ENCODE data around the gene ZYX. TPM values are rescaled to one million over a fixed set of nuclear protein-coding genes. Genes with fewer than 3 reads are reported as not detected.

Gene ZYX, protein sequence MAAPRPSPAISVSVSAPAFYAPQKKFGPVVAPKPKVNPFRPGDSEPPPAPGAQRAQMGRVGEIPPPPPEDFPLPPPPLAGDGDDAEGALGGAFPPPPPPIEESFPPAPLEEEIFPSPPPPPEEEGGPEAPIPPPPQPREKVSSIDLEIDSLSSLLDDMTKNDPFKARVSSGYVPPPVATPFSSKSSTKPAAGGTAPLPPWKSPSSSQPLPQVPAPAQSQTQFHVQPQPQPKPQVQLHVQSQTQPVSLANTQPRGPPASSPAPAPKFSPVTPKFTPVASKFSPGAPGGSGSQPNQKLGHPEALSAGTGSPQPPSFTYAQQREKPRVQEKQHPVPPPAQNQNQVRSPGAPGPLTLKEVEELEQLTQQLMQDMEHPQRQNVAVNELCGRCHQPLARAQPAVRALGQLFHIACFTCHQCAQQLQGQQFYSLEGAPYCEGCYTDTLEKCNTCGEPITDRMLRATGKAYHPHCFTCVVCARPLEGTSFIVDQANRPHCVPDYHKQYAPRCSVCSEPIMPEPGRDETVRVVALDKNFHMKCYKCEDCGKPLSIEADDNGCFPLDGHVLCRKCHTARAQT
- polyA plus RNA-seq (ENCODE audit: insufficient read length in 3 of 3), result 10 to 100 TPM; 57.8 to 66.2 (median 60.1) TPM

DNA sequence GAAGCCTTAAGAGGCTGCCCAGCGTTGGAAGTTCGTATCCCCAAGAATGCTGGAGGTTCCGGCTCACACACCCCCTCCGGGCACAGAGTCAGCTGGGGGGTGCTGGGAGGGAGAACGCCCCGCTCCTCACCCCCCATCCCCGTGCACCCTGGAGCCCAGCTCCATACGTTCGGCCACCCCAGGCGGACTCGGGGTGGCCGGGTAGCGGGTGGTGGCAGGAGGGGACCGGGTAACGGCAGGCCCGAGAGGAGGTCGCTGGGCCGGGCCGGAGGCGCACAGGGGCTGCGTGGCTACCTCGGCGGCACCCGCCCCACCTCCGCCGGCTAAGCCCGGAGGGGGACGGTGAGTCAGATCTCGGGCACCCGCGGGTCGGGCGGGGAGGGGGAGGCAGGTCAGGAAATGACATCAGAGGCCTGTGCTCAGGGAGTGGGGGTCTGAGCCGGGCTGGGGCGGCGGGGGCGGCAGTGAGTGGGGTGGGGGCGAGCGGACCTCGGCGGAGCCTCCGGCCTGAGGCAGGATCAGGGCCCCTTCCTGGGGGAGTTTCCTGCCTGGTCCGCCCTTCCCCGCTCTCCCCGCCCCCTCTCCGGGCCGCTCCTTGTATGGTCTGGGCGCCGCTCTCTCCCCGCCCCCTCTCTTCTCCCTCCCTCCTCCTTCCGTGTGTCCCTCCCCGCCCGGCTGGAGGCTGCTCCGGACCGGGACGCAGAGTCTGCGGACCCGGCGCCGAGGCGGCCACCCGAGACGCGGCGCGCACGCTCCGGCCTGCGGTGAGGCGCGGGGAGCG lies at the start of gene ZYX:
Gene ZYX, plus strand, starts transcription at position 700 of the 781 bp plus-strand sequence. CDS start 227 bp downstream, outside the sequence.
- DNase-seq (ENCODE audit: low read depth in 3 of 3, low spot score in 2 of 3), result peak in 2 of 3 donors; percentile 76 to 81

DNA sequence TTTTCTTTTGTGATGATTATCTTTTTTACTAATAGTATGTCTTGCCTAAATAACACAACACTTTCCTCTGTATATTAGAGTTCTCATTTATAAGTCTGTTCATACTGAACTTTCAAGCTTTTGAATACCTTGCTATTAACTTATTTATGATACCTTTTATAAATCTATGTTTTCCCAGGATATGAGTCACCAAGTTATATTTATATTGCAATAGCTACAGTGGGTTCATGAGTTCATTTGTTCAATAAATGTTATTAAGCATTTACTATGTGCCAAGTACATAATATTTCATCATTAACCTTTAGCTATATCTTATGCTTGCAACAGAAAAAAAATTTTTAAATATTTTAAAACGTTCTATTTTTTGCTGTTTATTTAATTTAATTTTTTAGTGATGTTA lies 46.9 kb upstream of the ZYX start:
- no peak for DNase-seq (ENCODE audit: low read depth in 3 of 3, low spot score in 2 of 3)

DNA sequence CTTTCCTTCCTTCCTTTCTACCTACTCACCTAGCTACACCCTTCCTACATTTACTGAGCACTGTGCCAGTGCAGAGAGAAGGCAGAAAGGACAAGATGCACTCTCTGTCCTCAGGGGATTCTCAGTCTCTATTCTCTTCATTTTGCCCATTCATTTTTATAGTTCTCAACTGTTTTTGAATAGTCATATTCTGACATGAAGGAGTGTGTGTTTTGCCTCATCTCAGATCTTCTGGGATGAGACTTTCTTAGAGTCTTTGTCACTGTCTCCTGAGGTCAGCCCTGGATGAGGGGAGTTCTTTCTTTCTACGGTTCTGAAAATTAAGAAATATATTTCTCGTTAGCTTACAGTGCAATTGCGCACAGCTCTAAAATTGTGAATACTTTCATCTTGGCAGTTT lies 43.9 kb upstream of the ZYX start:
- no peak for DNase-seq (ENCODE audit: low read depth in 3 of 3, low spot score in 2 of 3)

DNA sequence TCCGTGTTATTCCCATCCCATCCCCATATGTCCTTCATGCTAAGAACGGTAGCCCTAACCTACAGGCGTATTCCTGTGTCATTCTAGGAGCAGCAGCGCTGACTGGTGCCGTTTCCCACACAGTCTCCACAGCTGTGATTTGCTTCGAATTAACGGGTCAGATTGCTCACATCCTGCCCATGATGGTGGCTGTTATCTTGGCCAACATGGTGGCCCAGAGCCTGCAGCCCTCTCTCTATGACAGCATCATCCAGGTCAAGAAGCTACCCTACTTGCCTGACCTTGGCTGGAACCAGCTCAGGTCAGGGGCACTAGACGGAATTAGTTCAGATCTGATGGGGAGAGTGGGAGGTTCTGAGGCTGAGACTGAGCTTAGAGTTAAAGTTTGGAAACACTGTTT lies 39.3 kb upstream of the ZYX start:
- DNase-seq (ENCODE audit: low read depth in 3 of 3, low spot score in 2 of 3), result no peak

DNA sequence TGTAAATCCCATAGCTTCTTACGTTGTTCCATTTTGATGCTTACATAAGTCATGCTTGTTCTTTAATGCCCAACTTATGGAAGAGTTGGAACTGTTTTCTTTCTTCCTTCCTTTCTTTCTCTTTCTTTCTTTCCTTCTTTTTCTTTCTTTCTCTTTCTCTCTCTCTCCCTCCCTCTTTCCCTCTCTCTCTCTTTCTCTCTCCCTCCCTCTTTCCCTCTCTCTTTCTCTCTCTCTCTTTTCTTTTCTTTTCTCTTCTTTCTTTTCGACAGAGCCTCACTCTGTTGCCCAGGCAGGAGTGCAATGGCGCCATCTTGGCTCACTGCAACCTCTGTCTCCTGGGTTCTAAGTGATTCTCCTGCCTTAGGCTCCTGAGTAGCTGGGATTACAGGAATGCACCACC lies 37.5 kb upstream of the ZYX start:
- no peak for DNase-seq (ENCODE audit: low read depth in 3 of 3, low spot score in 2 of 3)

DNA sequence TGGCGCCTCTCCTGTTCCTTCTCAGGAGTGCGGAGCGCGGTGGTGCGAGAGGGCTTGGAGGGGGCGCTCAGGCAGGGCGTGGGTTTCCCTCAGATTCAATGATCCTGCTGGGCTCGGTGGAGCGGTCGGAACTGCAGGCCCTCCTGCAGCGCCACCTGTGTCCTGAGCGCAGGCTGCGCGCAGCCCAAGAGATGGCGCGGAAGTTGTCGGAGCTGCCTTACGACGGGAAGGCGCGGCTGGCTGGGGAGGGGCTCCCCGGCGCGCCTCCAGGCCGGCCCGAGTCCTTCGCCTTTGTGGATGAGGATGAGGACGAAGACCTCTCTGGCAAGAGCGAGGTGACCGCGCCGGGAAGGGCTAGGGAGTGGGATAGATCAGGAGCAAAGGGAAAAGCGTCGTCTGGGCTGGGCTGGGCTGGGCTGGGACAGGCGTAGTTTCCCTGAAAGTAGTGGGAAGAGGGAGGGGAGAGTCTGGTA lies 35.7 kb upstream of the ZYX start:
- peak in 1 of 3 donors; percentile 40 for DNase-seq (ENCODE audit: low read depth in 3 of 3, low spot score in 2 of 3)

DNA sequence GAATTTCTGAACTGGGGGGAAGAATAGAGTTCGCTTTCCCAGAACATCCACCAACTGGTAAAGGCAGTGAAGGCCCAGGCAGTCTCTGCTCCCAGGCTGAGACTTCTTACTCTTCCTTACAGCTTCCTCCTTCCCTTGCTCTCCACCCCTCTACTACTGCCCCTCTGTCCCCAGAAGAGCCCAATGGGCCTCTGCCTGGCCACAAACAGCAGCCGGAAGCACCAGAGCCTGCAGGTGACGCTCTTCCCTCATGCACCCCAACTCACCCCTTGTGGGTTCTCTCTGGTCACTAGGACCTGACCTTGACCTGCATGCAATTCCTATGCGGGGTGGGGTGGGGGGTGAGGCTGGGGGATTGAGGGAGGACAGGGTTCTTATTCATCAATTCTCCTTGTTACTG lies 35.1 kb upstream of the ZYX start:
- no peak for DNase-seq (ENCODE audit: low read depth in 3 of 3, low spot score in 2 of 3)

DNA sequence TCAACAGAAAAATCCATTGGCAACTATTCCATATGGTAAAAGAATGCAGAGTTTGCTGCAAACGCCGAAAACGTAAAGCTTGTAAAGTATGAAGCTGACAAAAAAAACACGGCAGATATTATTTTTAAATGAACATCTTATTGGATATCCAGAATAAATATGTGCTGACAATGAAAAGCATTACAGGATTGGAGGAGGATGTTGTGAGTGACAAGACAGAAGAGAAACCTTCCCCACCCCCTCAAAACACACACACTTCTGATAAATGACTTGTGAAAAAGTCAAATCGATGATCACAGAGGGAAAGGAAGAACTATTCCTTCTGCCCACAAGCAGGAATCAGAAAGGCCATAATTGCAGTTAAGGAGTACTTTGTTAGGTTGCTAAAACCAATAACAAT lies 33.2 kb upstream of the ZYX start:
- DNase-seq (ENCODE audit: low read depth in 3 of 3, low spot score in 2 of 3), result no peak

DNA sequence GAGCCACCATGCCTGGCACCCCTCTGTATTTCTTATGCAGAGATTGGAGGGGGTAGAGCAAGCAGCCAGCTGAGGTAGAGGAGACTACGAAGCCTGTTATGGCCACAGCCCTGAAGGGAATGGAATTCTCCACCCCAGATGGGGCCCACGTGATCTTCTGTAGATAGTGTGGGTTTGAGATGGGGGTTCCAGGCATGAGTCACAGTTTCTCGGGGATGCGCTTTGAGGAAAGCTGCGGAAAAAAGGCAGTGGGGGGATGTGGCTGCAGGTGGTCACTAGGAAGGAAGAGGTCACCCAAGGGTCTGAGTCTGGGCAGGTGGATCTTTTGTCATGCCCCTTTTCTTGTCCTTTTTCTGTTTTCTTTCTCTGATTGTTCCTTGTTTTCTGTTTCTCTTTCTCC lies 30.1 kb upstream of the ZYX start:
- no peak for DNase-seq (ENCODE audit: low read depth in 3 of 3, low spot score in 2 of 3)

DNA sequence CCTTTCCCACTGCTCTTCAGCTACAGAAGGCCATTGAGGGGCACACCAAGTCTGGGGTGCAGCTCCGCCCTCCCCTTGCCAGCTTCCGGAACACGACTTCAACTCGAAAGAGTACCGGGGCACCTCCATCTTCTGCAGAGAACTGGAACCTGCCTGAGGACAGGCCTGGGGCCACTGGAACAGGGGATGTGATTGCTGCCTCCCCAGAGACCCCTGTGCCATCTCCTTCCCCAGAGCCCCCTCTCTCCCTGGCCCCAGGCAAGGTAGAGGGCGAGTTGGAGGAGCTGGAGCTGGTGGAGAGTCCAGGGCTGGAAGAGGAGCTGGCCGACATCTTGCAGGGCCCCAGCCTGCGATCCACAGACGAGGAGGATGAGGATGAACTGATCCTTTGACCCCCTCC lies 29.6 kb upstream of the ZYX start:
- no peak for DNase-seq (ENCODE audit: low read depth in 3 of 3, low spot score in 2 of 3)

DNA sequence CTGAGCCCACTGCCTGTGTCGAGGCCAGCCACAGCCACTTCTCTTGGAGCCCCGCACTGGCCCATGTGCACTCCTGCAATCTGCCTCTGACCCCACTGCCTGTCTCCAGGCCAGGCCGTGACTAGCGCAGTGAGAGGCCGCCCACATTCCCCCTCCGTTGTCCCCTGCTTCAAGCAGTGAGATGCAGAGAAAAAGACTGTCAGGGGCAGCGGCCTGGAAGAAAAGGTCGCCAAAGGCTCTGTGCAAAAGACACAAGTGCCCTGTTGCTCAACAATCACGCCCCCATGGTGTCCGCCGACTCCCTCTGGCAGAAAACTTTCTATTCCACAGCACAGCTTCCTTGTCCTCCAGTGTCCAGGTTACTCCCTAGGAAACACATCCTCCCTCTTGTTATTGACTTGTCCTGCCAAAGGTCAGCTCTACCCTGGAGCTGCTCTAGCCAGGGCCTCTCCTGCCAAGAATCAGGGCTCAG lies 28.6 kb upstream of the ZYX start:
- no peak for DNase-seq (ENCODE audit: low read depth in 3 of 3, low spot score in 2 of 3)

DNA sequence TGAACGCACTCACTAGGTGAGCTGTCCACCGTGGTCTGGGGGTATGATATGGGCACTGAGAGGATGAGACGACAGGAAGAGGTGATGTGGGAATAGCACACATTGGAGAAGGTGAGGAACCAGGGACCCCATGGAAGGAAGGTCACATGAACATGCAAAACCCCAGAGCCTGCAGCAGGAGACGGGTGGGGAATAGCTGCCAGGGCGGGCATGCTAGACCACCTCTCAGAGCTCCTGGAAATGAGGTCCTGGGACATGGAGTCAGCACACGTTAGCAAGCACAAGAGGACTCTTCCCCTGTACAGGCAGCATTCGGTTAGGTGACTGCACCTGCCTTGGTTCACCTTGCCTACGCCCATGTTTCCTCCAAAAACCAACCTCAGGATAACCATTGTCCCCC lies 26.8 kb upstream of the ZYX start:
- no peak for DNase-seq (ENCODE audit: low read depth in 3 of 3, low spot score in 2 of 3)

DNA sequence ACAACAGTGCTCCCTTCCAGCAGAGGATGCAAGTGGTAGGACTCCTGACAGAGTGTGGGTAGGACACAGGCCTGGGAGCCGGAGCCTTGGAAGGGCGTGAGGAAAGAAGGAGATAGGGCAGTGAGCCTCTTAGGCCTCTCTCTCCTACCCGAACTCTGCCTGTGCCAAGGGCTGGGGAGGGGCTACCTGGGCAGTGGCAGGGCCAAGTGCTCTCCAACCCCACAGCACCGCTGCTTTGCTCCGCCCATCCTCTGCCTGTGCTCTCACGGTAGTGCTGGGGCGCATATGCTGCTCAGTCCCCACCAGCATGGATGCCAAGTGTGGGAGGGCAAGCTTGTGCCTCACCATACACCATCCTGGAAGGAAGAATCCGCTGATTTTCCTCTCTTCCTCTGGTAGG lies 26.2 kb upstream of the ZYX start:
- no peak for DNase-seq (ENCODE audit: low read depth in 3 of 3, low spot score in 2 of 3)

DNA sequence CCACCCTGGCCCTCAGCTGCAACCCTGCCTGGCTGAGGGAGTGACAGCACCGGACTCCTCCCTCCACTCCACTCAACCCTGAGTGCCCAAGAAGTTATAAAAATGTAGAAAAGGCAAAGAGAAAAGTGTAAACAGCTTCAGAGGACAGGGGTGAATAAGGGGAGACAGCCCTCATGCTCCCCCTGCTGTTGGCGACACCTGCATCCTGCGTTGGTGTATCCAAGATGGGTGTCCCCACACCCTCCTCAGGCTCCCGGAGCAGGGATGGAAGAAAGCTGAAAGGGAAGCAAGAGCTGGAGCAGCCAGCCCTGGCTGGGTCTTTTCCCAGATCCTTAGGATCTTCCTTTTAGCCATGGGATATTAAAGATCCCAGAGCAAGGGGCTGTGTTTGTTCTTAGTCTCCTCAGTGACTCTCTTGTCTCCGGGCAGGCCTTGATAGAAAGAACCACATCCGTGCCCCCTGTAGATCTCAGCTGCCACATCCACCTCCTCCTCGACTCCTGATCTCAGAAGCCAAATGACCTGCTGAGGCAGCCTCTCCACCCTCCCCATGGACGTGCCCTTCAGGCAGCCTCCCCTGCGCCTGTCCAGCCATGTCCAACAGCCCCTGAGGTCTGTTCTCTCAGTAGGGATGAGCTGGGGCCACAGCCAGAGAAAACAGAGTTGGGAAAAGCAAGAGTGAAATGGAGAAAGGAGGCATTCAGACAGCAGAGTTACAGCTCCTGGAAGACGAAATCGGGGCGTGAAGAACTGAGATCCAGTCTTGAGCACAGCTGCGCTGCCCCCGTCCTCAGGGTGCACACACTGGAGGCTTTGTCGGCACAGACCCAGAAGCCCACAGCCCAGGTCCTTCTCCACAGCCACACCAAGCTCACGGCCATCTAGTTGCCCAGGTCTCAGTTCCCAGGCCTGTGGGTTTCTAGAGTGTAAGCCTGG lies 25.4 kb upstream of the ZYX start:
- DNase-seq (ENCODE audit: low read depth in 3 of 3, low spot score in 2 of 3), result no peak

DNA sequence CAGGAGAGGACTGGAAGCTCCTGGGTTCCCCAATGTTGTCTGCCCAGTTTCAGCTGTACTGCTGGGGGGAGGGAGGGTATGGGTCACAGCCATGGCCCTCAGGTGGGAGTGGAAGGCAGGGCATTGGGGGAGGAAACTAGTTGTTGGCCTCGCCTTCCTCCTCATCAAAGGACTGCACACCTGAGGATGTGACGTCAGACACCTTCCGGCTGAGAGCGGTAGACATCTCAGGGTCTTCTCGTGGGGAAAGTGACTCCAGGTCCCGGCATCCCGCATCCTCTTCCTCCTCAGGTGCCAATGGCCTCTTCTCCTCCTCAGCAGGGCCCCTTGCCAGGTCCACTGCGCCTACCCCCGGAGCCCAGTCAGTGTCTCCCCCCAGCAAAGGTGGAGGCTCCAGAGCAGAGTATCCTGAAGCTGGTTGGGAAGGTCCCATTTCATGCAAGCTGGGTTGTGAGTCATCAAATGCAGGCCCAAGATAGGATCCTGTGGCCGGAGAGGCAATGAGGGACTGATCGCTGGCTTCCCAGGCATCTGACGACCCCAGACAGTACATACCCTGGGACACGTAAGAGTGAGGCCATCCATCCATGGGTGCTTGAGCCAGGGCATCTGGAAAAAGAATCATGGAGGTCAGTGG lies 24.6 kb upstream of the ZYX start:
- no peak for DNase-seq (ENCODE audit: low read depth in 3 of 3, low spot score in 2 of 3)

DNA sequence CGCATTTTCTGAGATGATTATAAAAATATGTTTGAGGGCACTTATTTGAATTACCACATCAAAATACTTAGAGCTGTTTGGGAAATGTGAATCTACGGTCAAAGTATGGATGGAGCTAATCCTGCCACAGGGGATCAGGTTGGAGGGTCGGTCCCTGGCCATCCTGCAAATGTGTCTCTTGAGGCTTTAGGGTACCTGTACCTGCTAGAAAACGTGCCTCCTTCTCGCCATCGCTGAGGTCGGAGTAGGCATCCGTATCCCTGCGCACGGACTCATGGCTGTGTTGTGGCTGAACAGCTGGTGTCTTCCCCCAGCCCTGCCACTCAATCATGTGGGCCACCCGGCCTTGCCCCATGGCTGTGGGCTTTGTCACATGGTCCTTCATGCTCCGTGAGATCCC lies 22.5 kb upstream of the ZYX start:
- no peak for DNase-seq (ENCODE audit: low read depth in 3 of 3, low spot score in 2 of 3)

DNA sequence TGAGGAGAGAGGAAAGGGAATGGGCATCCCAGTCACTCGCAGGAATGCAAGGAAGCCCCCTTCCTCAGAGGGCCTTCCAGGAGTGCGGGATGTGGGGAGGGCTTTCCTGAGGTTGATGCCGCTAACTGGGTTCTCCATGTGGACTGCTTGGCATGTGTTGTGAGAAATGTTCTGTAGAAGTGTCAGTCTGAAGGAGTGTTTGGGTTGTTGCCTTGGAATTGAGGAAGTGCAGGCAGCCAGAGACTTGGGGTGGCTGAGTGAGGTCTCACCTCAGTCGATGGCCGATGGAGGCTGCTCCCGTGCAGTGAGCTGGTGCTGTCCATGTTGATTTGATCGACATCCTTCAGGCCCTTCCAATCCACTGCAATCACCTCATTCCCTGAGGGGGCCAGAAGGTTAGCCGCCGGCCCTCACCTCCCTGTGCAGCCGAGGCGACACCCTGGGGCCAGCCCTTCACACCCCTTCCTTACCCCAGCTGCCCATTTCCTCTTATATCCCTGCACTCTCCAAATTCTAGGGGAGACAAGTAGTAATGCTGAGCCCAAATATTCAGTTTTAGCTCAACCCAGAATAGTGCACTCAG lies 21.3 kb upstream of the ZYX start:
- DNase-seq (ENCODE audit: low read depth in 3 of 3, low spot score in 2 of 3), result no peak

DNA sequence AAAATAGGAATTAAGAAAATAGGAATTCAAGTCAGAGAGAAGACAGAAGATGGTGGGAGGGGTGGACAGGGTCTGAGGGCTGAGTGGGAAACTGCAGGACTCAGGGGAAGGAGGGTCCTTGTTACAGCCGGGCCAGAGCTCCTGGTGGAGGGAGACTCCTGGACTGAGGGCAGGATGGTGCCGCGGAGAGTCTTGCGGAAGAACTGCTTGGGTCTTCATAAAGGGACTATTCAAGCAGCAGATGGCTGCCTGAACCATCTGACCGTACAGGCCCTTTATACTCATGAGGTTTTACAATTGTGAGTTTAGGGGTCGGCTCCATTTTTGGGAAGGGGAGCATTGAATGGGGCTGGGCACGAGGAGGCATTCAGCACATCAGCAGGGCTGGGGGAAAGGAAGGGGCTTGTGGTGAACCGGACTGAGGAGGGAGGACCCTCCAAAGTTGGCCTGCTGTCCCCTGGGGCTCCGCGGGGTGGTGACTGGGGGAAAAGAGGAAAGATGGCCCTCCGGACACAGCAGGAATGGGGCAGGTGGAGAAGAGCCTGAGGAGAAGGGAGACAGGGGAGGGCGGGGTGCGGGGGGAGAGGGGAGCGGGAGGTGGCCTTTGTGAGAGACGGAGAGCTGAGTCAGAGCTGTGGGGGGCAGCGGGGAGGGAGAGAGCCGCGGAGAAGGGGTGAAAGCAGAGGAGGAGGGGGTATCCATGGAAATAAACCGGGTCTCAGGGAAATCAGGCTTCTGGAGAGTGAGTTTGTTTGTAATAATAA lies 20.2 kb upstream of the ZYX start:
- DNase-seq (ENCODE audit: low read depth in 3 of 3, low spot score in 2 of 3), result no peak
